GM19468 (cell line): ENCODE data around the gene CA4.
A peak's percentile ranks its signal among the peaks of the same experiment; 100 is the strongest.

Experiments used
- ATAC-seq: cut with Tn5 transposase; IDR thresholded peaks from one replicate; pipeline ENCODE4 v1.9.1; 2021; ENCODE audit warnings: mild to moderate bottlenecking, moderate library complexity, moderate number of reproducible peaks; ENCODE audit not compliant: unreplicated experiment; ENCODE audit errors: extremely low read depth

CA4 gene

GRCh38 chr17:60128171-60128859 is 21.5 kb upstream of the CA4 start:
- ATAC-seq, result no peak

- no peak for ATAC-seq
Measured at GRCh38 chr17:60129164-60129563, 20.6 kb upstream of the CA4 start.

GRCh38 chr17:60130466-60130865 is 19.3 kb upstream of the CA4 start:
- no peak for ATAC-seq

- no peak for ATAC-seq
Measured at GRCh38 chr17:60134396-60135150, 15.2 kb upstream of the CA4 start.

GRCh38 chr17:60135151-60135950 is 14.4 kb upstream of the CA4 start:
- peak; percentile 88 for ATAC-seq

GRCh38 chr17:60135951-60136666 is 13.7 kb upstream of the CA4 start:
- no peak for ATAC-seq

- no peak for ATAC-seq
Measured at GRCh38 chr17:60137731-60138130, 12.0 kb upstream of the CA4 start.

- no peak for ATAC-seq
Measured at GRCh38 chr17:60138769-60139437, 10.9 kb upstream of the CA4 start.

- no peak for ATAC-seq
Measured at GRCh38 chr17:60139438-60140285, 10.1 kb upstream of the CA4 start.

- no peak for ATAC-seq
Measured at GRCh38 chr17:60141111-60142018, 8.4 kb upstream of the CA4 start.

GRCh38 chr17:60142872-60143499 is 6.8 kb upstream of the CA4 start:
- no peak for ATAC-seq

GRCh38 chr17:60145006-60145935 is 4.5 kb upstream of the CA4 start:
- no peak for ATAC-seq

GRCh38 chr17:60146206-60146605 is 3.6 kb upstream of the CA4 start:
- ATAC-seq, result no peak

GRCh38 chr17:60147553-60148223 is 2.1 kb upstream of the CA4 start:
- no peak for ATAC-seq

- no peak for ATAC-seq
Measured at GRCh38 chr17:60148373-60148772, 1.4 kb upstream of the CA4 start.

- ATAC-seq, result no peak
Measured at GRCh38 chr17:60151355-60151754, 1.6 kb downstream of the CA4 start.
